ENCODE measurements around the gene DLG4. TPM values are rescaled to one million over a fixed set of nuclear protein-coding genes. Genes with fewer than 3 reads are reported as not detected.
A peak's percentile ranks its signal among the peaks of the same experiment; 100 is the strongest.

DLG4 gene
- total RNA-seq, 4 donors from 2014 or later, result 2.9 to 12.7 (median 3.2) TPM

GRCh38 chr17:7221278-7222092 is 1.8 kb upstream of the DLG4 start:
- Histone ChIP-seq H3K9me3 (no peaks in the 10 kb centered on the region), H3K36me3 (peaks cover 45% of the 10 kb centered on the region), H3K27me3 (no peaks in the 10 kb centered on the region), H3K4me3 (no peak overlapping the region), H3K4me1 (peaks cover 59% of the 10 kb centered on the region), H3K27ac (peak overlapping the region; percentile 96)
- no peak for TF ChIP-seq POLR2A (IDR thresholded peaks at IDR 0.05)
- no peak for TF ChIP-seq CTCF (IDR thresholded peaks at IDR 0.05)
- no peak for TF ChIP-seq EP300 (IDR thresholded peaks at IDR 0.05)
- TF ChIP-seq POLR2AphosphoS5 (IDR thresholded peaks at IDR 0.05), result no peak
- 60% methylated on average over 10 of the region's 10 CpGs for WGBS
- peak in 1 of 2 donors; percentile 58 for DNase-seq (ENCODE audit: low spot score in 2 of 2)

- no peak for DNase-seq (ENCODE audit: low spot score in 2 of 2)
Measured at GRCh38 chr17:7220593-7221277, 1.1 kb upstream of the DLG4 start.

GRCh38 chr17:7219229-7219811 is 316 bp downstream of the DLG4 start:
- TF ChIP-seq POLR2A (IDR thresholded peaks at IDR 0.05), result no peak
- TF ChIP-seq CTCF (IDR thresholded peaks at IDR 0.05), result no peak
- TF ChIP-seq POLR2AphosphoS5 (IDR thresholded peaks at IDR 0.05), result no peak
- no peak for TF ChIP-seq EP300 (IDR thresholded peaks at IDR 0.05)
- Histone ChIP-seq H3K27me3 (no peaks in the 10 kb centered on the region), H3K36me3 (peaks cover 23% of the 10 kb centered on the region), H3K9me3 (no peaks in the 10 kb centered on the region), H3K4me3 (peak overlapping the region; percentile 96), H3K4me1 (peaks cover 80% of the 10 kb centered on the region), H3K27ac (peak overlapping the region; percentile 96)
- no peak for DNase-seq (ENCODE audit: low spot score in 2 of 2)
- 19% methylated on average over 12 of the region's 12 CpGs for WGBS

More at GRCh38 chr17:7220593-7221277, 1.1 kb upstream of the DLG4 start:
- H3K4me1 ChIP-seq, result peaks cover 67% of the 10 kb centered on the region
- H3K27me3 ChIP-seq, result no peaks in the 10 kb centered on the region
- H3K36me3 ChIP-seq, result peaks cover 37% of the 10 kb centered on the region
- peak overlapping the region; percentile 96 for H3K4me3 ChIP-seq
- no peaks in the 10 kb centered on the region for H3K9me3 ChIP-seq
- WGBS, result 18% methylated on average over 7 of the region's 11 CpGs
- TF ChIP-seq EP300 (IDR thresholded peaks at IDR 0.05) (no peak), CTCF (IDR thresholded peaks at IDR 0.05) (peak in 1 of 2 donors; percentile 42)
- peak overlapping the region; percentile 96 for H3K27ac ChIP-seq

GRCh38 chr17:7218758-7219157 is 878 bp downstream of the DLG4 start:
- peaks cover 17% of the 10 kb centered on the region for H3K36me3 ChIP-seq
- H3K4me1 ChIP-seq, result peaks cover 86% of the 10 kb centered on the region
- no peaks in the 10 kb centered on the region for H3K9me3 ChIP-seq
- no peaks in the 10 kb centered on the region for H3K27me3 ChIP-seq
- DNase-seq (ENCODE audit: low spot score in 2 of 2), result no peak
- no peak overlapping the region for H3K27ac ChIP-seq
- 78% methylated on average over 6 of the region's 6 CpGs for WGBS
- TF ChIP-seq CTCF (IDR thresholded peaks at IDR 0.05) (no peak), POLR2AphosphoS5 (IDR thresholded peaks at IDR 0.05) (no peak), POLR2A (IDR thresholded peaks at IDR 0.05) (no peak), EP300 (IDR thresholded peaks at IDR 0.05) (no peak)
- H3K4me3 ChIP-seq, result no peak overlapping the region

GRCh38 chr17:7218166-7218565 is 1.5 kb downstream of the DLG4 start:
- WGBS, result 77% methylated on average over 5 of the region's 6 CpGs

More at GRCh38 chr17:7218166-7218565, 1.5 kb downstream of the DLG4 start:
- Histone ChIP-seq H3K27ac (peak overlapping the region; percentile 59), H3K36me3 (peaks cover 11% of the 10 kb centered on the region), H3K9me3 (no peaks in the 10 kb centered on the region), H3K4me3 (peak overlapping the region; percentile 50), H3K27me3 (no peaks in the 10 kb centered on the region), H3K4me1 (peaks cover 89% of the 10 kb centered on the region)
- TF ChIP-seq EP300 (IDR thresholded peaks at IDR 0.05), result no peak
- TF ChIP-seq CTCF (IDR thresholded peaks at IDR 0.05), result no peak
- no peak for TF ChIP-seq POLR2A (IDR thresholded peaks at IDR 0.05)
- TF ChIP-seq POLR2AphosphoS5 (IDR thresholded peaks at IDR 0.05), result no peak
- DNase-seq (ENCODE audit: low spot score in 2 of 2), result no peak

Data from suprapubic skin (tissue), 4 donors.